ENCODE results near the gene GABARAPL1. TPM values are rescaled to one million over a fixed set of nuclear protein-coding genes. Genes with fewer than 3 reads are reported as not detected.
A peak's percentile ranks its signal among the peaks of the same experiment; 100 is the strongest.

GABARAPL1 gene
- total and polyA plus RNA-seq, 10 of the 15 experiments (the other 5 are each of a cell fraction or from before 2014, with no cell fraction given): 0.42 to 3.7 (median 1.4) TPM

- Histone ChIP-seq H3K9me3 (replicated peaks; ENCODE audit: control insufficient read depth, insufficient read depth, low read length) (no peaks in the 10 kb centered on the region), H3K36me3 (ENCODE audit: control insufficient read depth in 2 of 2, insufficient read depth in 2 of 2, low read length in 1 of 2) (no peaks in the 10 kb centered on the region), H3K4me2 (ENCODE audit: control insufficient read depth, insufficient read depth) (peak overlapping the region; percentile 97), H4K20me1 (ENCODE audit: control insufficient read depth, insufficient read depth) (no peaks in the 10 kb centered on the region), H3K27me3 (replicated peaks in 1 of 2; ENCODE audit: control insufficient read depth in 2 of 2, insufficient read depth in 2 of 2, low read length in 1 of 2) (peaks cover 0 to 3% of the 10 kb centered on the region in 2 experiments; a peak in 2 of 4 replicates), H3K4me3 (peak overlapping the region; percentile 57), H3K9ac (ENCODE audit: control insufficient read depth, insufficient read depth, low read length) (peak overlapping the region; percentile 60), H2AFZ (ENCODE audit: control insufficient read depth, low read depth, low read length) (peak overlapping the region; percentile 83), H3K27ac (ENCODE audit: control insufficient read depth, insufficient read depth) (peak overlapping the region; percentile 17; the same call in 1 of the 2 replicates), H3K4me1 (ENCODE audit: control insufficient read depth, insufficient read depth, low read length) (peaks cover 6% of the 10 kb centered on the region; the same call in 1 of the 2 replicates), H3K79me2 (ENCODE audit: control insufficient read depth, insufficient read depth, low read length) (no peaks in the 10 kb centered on the region)
- BruUV-seq (replicated peaks): TSS peak; percentile 37
- SMC1A ChIA-PET (ENCODE audit: uncharacterized antibody, unreplicated experiment): interaction anchor here (2.4 kb wide), 1 partner anchor 18 kb away, joined by 6 read pairs; no protein-coding TSS in a partner anchor
- intact Hi-C loops (cut with micrococcal nuclease; ENCODE audit: unreplicated experiment) (no loop called here), in situ Hi-C loops (cut with MboI) (no loop called here)
- POLR2A ChIA-PET: no interaction called here
- FAIRE-seq: peak; percentile 44
- TF ChIP-seq BHLHE40 (IDR thresholded peaks at IDR 0.05; ENCODE audit: borderline replicate concordance in 1 of 2, low read depth in 2 of 2, low read length in 1 of 2): 0 out of 4 replicates have a peak, but pooled peaks of 1 of the 2 experiments have one; percentile 7
- TF ChIP-seq YY1 (IDR thresholded peaks at IDR 0.05; ENCODE audit: low read depth, low read length): no peak
- TF ChIP-seq CBFB (IDR thresholded peaks at IDR 0.05; ENCODE audit: low read depth): peak; percentile 28; the same call in 1 of the 2 replicates
- 0 out of 2 replicates have a peak, but pooled peaks have one; percentile 11 for TF ChIP-seq CREM (IDR thresholded peaks at IDR 0.05; ENCODE audit: low read depth)
- TF ChIP-seq BRCA1 (IDR thresholded peaks at IDR 0.05; ENCODE audit: low read depth, low read length): no peak
- peak; percentile 85 for TF ChIP-seq RUNX3 (IDR thresholded peaks at IDR 0.05; ENCODE audit: low read length)
- no peak for TF ChIP-seq ZNF384 (IDR thresholded peaks at IDR 0.05; ENCODE audit: borderline replicate concordance, low read depth, low read length)
- TF ChIP-seq ATF7 (IDR thresholded peaks at IDR 0.05; ENCODE audit: low read depth): no peak
- TF ChIP-seq SRF (IDR thresholded peaks at IDR 0.05; ENCODE audit: low read depth in 2 of 2, low read length in 2 of 2): no peak
- 0 out of 2 replicates have a peak, but pooled peaks have one; percentile 17 for TF ChIP-seq TAF1 (IDR thresholded peaks at IDR 0.05; ENCODE audit: borderline replicate concordance, low read depth, low read length)
- TF ChIP-seq CBX5 (IDR thresholded peaks at IDR 0.05; ENCODE audit: low read depth): 0 out of 2 replicates have a peak, but pooled peaks have one; percentile 17
- TF ChIP-seq RAD51 (IDR thresholded peaks at IDR 0.05): no peak
- no peak for TF ChIP-seq PBX3 (IDR thresholded peaks at IDR 0.05; ENCODE audit: insufficient replicate concordance, low read depth, low read length)
- peak in 1 of 2 experiments; percentile 75; a peak in 2 of 3 replicates for TF ChIP-seq EGR1 (IDR thresholded peaks at IDR 0.05; ENCODE audit: borderline replicate concordance in 1 of 2, low read depth in 2 of 2, low read length in 2 of 2)
- ATAC-seq: peak; percentile 65
- CTCF ChIA-PET: no interaction called here
- RAD21 ChIA-PET (ENCODE audit: unreplicated experiment): no interaction called here
- no peak for DNase-seq (ENCODE audit: low read depth, low spot score)
- 3% methylated on average over 44 of the region's 47 CpGs for WGBS (ENCODE audit: insufficient coverage, insufficient replicate concordance, low lambda C conversion rate, missing lambda C conversion rate)
These were observed 775 bp downstream of the GABARAPL1 start for GRCh38 chr12:10213168-10214135.

All from GM12878 (cell line).